HepG2 (cell line): Measurements from ENCODE around the gene ANKS1B. TPM values are rescaled to one million over a fixed set of nuclear protein-coding genes. Genes with fewer than 3 reads are reported as not detected.

Experiments
- ATAC-seq: fragments of 200-7000 bp; cut with Tn5 transposase; 3 replicates; pipeline ENCODE4 v1.9.1; 2020; ENCODE audit warnings: mild to moderate bottlenecking, moderate library complexity
- BruUV-seq: library from RNA; stranded (reverse); fragments of 400-500 nt; replicated peaks from 2 replicates; lab custom pipeline; 2021; lab: Mats Ljungman, UMichigan
- CTCF ChIA-PET: fragments of 300-600 bp; formaldehyde crosslinking; extraction: SDS; loops from one replicate; lab custom pipeline; 2021; ENCODE audit warnings: low total read pairs, inconsistent platforms, low intra/inter-chr PET ratio; lab: Yijun Ruan, JAX
- POLR2A ChIA-PET: fragments of 350-600 bp; sonication (Branson Sonifier 250); formaldehyde crosslinking; loops from one replicate; lab custom pipeline; 2020; ENCODE audit warnings: antibody characterized with exemption, inconsistent platforms; lab: Yijun Ruan, JAX
- DNase-seq: peaks from one replicate; pipeline ENCODE4 v3.0.0-alpha.2; 2015; ENCODE audit warnings: low spot score
- FAIRE-seq: peaks from 3 replicates; lab custom pipeline; 2011; peaks lifted over from hg19 to GRCh38; lab: Jason Lieb, UNC
- H2AFZ ChIP-seq: one replicate; pipeline ENCODE4 v1.6.1; 2011; ENCODE audit warnings: low read length, inconsistent platforms
- H3K27ac ChIP-seq: fragments of 300-600 bp; 3 replicates; pipeline ENCODE4 v1.8.0; 2011; ENCODE audit warnings: mixed run types, mild to moderate bottlenecking, mixed read lengths, low read length, inconsistent platforms; ENCODE audit not compliant: insufficient read depth; ENCODE audit errors: extremely low read length
- H3K27me3 ChIP-seq, 2 experiments: fragments of 200-600 bp in 1 of 2; 2 replicates in 1 of 2; 3 replicates in 1 of 2; pipeline versions ENCODE4 v1.6.0 to v1.8.0; 2011; ENCODE audit warnings: low read length in 2 of 2, mild to moderate bottlenecking in 2 of 2, moderate library complexity in 2 of 2, inconsistent platforms in 1 of 2; ENCODE audit not compliant: insufficient read depth in 2 of 2, control insufficient read depth in 1 of 2
- H3K36me3 ChIP-seq, 2 experiments: fragments of 200-600 bp in 1 of 2; replicated peaks in 1 of 2; 2 replicates in 1 of 2; 3 replicates in 1 of 2; pipeline versions ENCODE4 v1.5.1 to v1.8.0; 2011; ENCODE audit warnings: low read length in 2 of 2, inconsistent platforms in 1 of 2; ENCODE audit not compliant: insufficient read depth in 2 of 2, control insufficient read depth in 1 of 2
- H3K4me1 ChIP-seq: 2 replicates; pipeline ENCODE4 v1.5.1; 2012; ENCODE audit warnings: low read length, inconsistent platforms; ENCODE audit not compliant: insufficient read depth
- H3K4me2 ChIP-seq: 2 replicates; pipeline ENCODE4 v1.6.0; 2011; ENCODE audit warnings: low read depth, low read length, inconsistent platforms
- H3K4me3 ChIP-seq, 3 experiments: fragments of 200-600 bp in 1 of 3; sonication (generic), shearing (Covaris generic) in 1 of 3; replicated peaks in 1 of 3; 2 replicates each; pipeline ENCODE4 v1.5.1; 2011 to 2016; ENCODE audit warnings: low read length in 3 of 3, inconsistent platforms in 2 of 3, low read depth in 2 of 3, mild to moderate bottlenecking in 2 of 3, control low read depth in 1 of 3, mixed read lengths in 1 of 3; ENCODE audit not compliant: insufficient read depth in 1 of 3
- H3K79me2 ChIP-seq: one replicate; pipeline ENCODE4 v1.6.1; 2011; ENCODE audit warnings: low read length, inconsistent platforms; ENCODE audit not compliant: insufficient read depth
- H3K9ac ChIP-seq: 2 replicates; pipeline ENCODE4 v1.6.0; 2011; ENCODE audit warnings: mild to moderate bottlenecking, low read depth, low read length, inconsistent platforms; ENCODE audit not compliant: insufficient read depth
- H3K9me3 ChIP-seq: 2 replicates; pipeline ENCODE4 v1.5.1; 2012; ENCODE audit warnings: mild to moderate bottlenecking, low read length
- H4K20me1 ChIP-seq: 2 replicates; pipeline ENCODE4 v1.6.0; 2011; ENCODE audit warnings: inconsistent platforms, mild to moderate bottlenecking, low read length, moderate library complexity; ENCODE audit not compliant: insufficient read depth
- MLXIP ChIP-seq: sonication (generic); formaldehyde crosslinking; IDR thresholded peaks from 2 replicates; pipeline ENCODE4 v1.9.0; 2021; ENCODE audit warnings: missing genetic modification reagents, borderline replicate concordance
- NR1H2 ChIP-seq: sonication (generic); formaldehyde crosslinking; IDR thresholded peaks from 2 replicates; pipeline ENCODE4 v1.8.1; 2022; ENCODE audit warnings: low read depth, missing genetic modification reagents, borderline replicate concordance
- PREB ChIP-seq: sonication (generic); formaldehyde crosslinking; IDR thresholded peaks from 2 replicates; pipeline ENCODE4 v1.4.0; 2020; ENCODE audit warnings: missing genetic modification reagents
- RCOR2 ChIP-seq: IDR thresholded peaks from 2 replicates; pipeline ENCODE4 v1.6.1; 2016; ENCODE audit warnings: missing biosample characterization, missing genetic modification reagents
- ZBTB7A ChIP-seq: sonication (generic); formaldehyde crosslinking; IDR thresholded peaks from 2 replicates; pipeline ENCODE4 v1.8.0; 2022; ENCODE audit warnings: mild to moderate bottlenecking, missing genetic modification reagents
- ZNF407 ChIP-seq: sonication (generic); formaldehyde crosslinking; IDR thresholded peaks from one replicate; pipeline ENCODE4 v1.5.1; 2020; ENCODE audit warnings: mild to moderate bottlenecking, missing genetic modification reagents; ENCODE audit errors: not compliant biosample characterization
- ZNF547 ChIP-seq: sonication (generic); formaldehyde crosslinking; IDR thresholded peaks from 2 replicates; pipeline ENCODE4 v1.5.1; 2020; ENCODE audit warnings: mild to moderate bottlenecking, missing genetic modification reagents
- ZSCAN21 ChIP-seq: sonication (generic); formaldehyde crosslinking; IDR thresholded peaks from 2 replicates; pipeline ENCODE4 v1.8.0; 2022; ENCODE audit warnings: mild to moderate bottlenecking, missing genetic modification reagents, moderate library complexity, borderline replicate concordance
- WGBS: methylation state at CpG from one replicate; pipeline ENCODE4 v1.1.6; 2017; ENCODE audit warnings: low lambda C conversion rate; 5-methylcytosine and 5-hydroxymethylcytosine counted together
- in situ Hi-C: cut with HindIII; loops from 2 replicates; pipeline ENCODE4 v1.10.0; 2017; ENCODE audit warnings: low pct_unique_long_range_greater_than_20kb; ENCODE audit not compliant: extremely low pct_ligation_motif_present
- intact Hi-C: fragments of 100-400 bp; cut with micrococcal nuclease; formaldehyde crosslinking; loops from one replicate; pipeline ENCODE4 v1.10.0; 2022; ENCODE audit not compliant: unreplicated experiment
- polyA plus RNA-seq, 8 experiments: library from polyadenylated mRNA; depleted of rRNA in 3 of 8; stranded (reverse) in 7 of 8; unstranded in 1 of 8; fragments of >200 nt; fragmentation: Illumina TruSeq in 4 of 8; extraction: Trizol in 4 of 8; gene quantifications; 2 replicates each; pipeline versions ENCODE4 v1.2.1 to v1.2.3, GENCODE V29; 2011 to 2016; ENCODE audit warnings: low read depth in 4 of 8, missing spikeins in 1 of 8, mixed read lengths in 1 of 8; ENCODE audit not compliant: insufficient read depth in 1 of 8
- total RNA-seq, 5 experiments: library from RNA; depleted of rRNA; stranded (reverse); fragments of >200 nt; fragmentation: Illumina TruSeq; extraction: Trizol; gene quantifications; 2 replicates each; pipeline ENCODE4 v1.2.3, GENCODE V29; 2016; ENCODE audit warnings: low read depth in 1 of 5

Gene ANKS1B
- total and polyA plus RNA-seq, 2 of the 13 experiments (the other 11 are each of a cell fraction or from before 2014, with no cell fraction given): 0.15 TPM; not detected in 1

GRCh38 chr12:99985129-99985570 is 414 bp upstream of the ANKS1B start:
- FAIRE-seq (no peak), DNase-seq (no peak), ATAC-seq (peak; percentile 34; the same call in 2 of the 3 replicates)
- Histone ChIP-seq H3K4me2 (peak overlapping the region; percentile 90), H3K4me3 (peak overlapping the region; percentile 48 to 73 (median 54); a peak in 5 of 6 replicates), H3K9me3 (no peaks in the 10 kb centered on the region), H3K27ac (no peak overlapping the region), H3K27me3 (peaks cover 3 to 29% of the 10 kb centered on the region in 2 experiments; a peak in 3 of 5 replicates), H3K79me2 (no peaks in the 10 kb centered on the region), H2AFZ (no peak overlapping the region), H4K20me1 (no peaks in the 10 kb centered on the region), H3K9ac (no peak overlapping the region), H3K4me1 (peaks cover 6% of the 10 kb centered on the region; the same call in 1 of the 2 replicates), H3K36me3 (no peaks in the 10 kb centered on the region)
- in situ Hi-C loops: no loop called here
- 11% methylated on average over 7 of the region's 10 CpGs for WGBS
- CTCF ChIA-PET: no interaction called here
- no TSS peak for BruUV-seq
- no peak for TF ChIP-seq ZSCAN21 (CRISPR knock-in tag)
- TF ChIP-seq ZNF547 (CRISPR knock-in tag): no peak
- TF ChIP-seq RCOR2 (CRISPR knock-in tag): no peak
- no peak for TF ChIP-seq PREB (CRISPR knock-in tag)
- no peak for TF ChIP-seq ZNF407 (CRISPR knock-in tag)
- TF ChIP-seq ZBTB7A: no peak
- TF ChIP-seq NR1H2: no peak
- no peak for TF ChIP-seq MLXIP (CRISPR knock-in tag)
- intact Hi-C loops: no loop called here
- POLR2A ChIA-PET: no interaction called here
